ENCODE data around the gene DIP2B.

DNA sequence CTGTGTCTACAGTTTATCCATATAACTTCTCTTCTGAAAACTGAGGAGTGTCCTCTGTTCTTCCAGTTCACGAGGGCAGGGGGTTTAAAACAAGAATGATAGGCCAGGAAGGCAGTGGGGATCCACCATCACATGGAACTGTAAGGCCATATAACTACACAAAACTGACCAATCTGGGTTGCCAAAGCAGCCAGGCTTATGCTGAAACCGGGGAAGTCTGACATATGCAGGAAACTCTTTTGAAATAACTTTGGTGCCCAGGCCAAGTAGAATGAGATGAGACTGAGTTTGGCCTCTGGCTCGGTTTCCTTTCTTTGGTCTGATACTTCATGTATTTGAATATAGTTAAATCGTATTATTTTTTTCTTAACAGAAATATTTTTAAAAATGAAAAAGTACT, 241.1 kb downstream of the DIP2B start:
- TF ChIP-seq, protein P1, sequence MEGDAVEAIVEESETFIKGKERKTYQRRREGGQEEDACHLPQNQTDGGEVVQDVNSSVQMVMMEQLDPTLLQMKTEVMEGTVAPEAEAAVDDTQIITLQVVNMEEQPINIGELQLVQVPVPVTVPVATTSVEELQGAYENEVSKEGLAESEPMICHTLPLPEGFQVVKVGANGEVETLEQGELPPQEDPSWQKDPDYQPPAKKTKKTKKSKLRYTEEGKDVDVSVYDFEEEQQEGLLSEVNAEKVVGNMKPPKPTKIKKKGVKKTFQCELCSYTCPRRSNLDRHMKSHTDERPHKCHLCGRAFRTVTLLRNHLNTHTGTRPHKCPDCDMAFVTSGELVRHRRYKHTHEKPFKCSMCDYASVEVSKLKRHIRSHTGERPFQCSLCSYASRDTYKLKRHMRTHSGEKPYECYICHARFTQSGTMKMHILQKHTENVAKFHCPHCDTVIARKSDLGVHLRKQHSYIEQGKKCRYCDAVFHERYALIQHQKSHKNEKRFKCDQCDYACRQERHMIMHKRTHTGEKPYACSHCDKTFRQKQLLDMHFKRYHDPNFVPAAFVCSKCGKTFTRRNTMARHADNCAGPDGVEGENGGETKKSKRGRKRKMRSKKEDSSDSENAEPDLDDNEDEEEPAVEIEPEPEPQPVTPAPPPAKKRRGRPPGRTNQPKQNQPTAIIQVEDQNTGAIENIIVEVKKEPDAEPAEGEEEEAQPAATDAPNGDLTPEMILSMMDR (conservative IDR thresholded peaks at IDR 0.05; ENCODE audit: low read length): no peak
- TF ChIP-seq EZH2phosphoT487 (IDR thresholded peaks at IDR 0.05; ENCODE audit: borderline replicate concordance, low read depth, low read length): no peak
